ENCODE data around the gene SCGB1D1. TPM values are rescaled to one million over a fixed set of nuclear protein-coding genes. Genes with fewer than 3 reads are reported as not detected.

Gene SCGB1D1
- polyA plus RNA-seq, 1 donor from 2014 or later = not detected

GRCh38 chr11:62150887-62151736, 38.9 kb upstream of the SCGB1D1 start:
- TF ChIP-seq POLR2AphosphoS5 (IDR thresholded peaks at IDR 0.05) (no peak), SMC3 (conservative IDR thresholded peaks at IDR 0.05; ENCODE audit: poor library complexity) (no peak), EZH2 (IDR thresholded peaks at IDR 0.05; ENCODE audit: borderline replicate concordance, insufficient read depth, low read length, poor library complexity, severe bottlenecking) (no peak), EP300 (conservative IDR thresholded peaks at IDR 0.05; ENCODE audit: poor library complexity, severe bottlenecking) (no peak), MXI1 (conservative IDR thresholded peaks at IDR 0.05; ENCODE audit: poor library complexity, severe bottlenecking) (no peak), REST (IDR thresholded peaks at IDR 0.05; ENCODE audit: borderline replicate concordance) (no peak), TAF1 (IDR thresholded peaks at IDR 0.05; ENCODE audit: low read depth) (no peak), RAD21 (conservative IDR thresholded peaks at IDR 0.05) (no peak), CTCF (IDR thresholded peaks at IDR 0.05; ENCODE audit: poor library complexity, severe bottlenecking) (no peak)
- Histone ChIP-seq H3K79me2 (replicated peaks; ENCODE audit: insufficient read depth, low read length) (no peaks in the 10 kb centered on the region), H3K27ac (ENCODE audit: low read length) (no peak overlapping the region), H3K4me2 (ENCODE audit: low read length) (no peak overlapping the region), H3K9me2 (ENCODE audit: insufficient read depth, low read length) (no peaks in the 10 kb centered on the region), H3K27me3 (ENCODE audit: insufficient read depth, low read depth, low read length) (no peaks in the 10 kb centered on the region), H4K20me1 (ENCODE audit: insufficient read depth) (no peaks in the 10 kb centered on the region), H3F3A (ENCODE audit: insufficient read depth, low read length, poor library complexity, severe bottlenecking) (no peaks in the 10 kb centered on the region), H3K36me3 (ENCODE audit: insufficient read depth, low read length) (no peaks in the 10 kb centered on the region), H3K9me3 (ENCODE audit: low read length) (no peaks in the 10 kb centered on the region), H3K9ac (ENCODE audit: low read length) (no peak overlapping the region), H3K4me3 (ENCODE audit: low read length) (no peak overlapping the region), H2AFZ (ENCODE audit: low read depth, low read length) (no peak overlapping the region)

GRCh38 chr11:62151737-62152102, 38.3 kb upstream of the SCGB1D1 start:
- H3K79me2 ChIP-seq (replicated peaks; ENCODE audit: insufficient read depth, low read length) = no peaks in the 10 kb centered on the region

More at GRCh38 chr11:62151737-62152102, 38.3 kb upstream of the SCGB1D1 start:
- Histone ChIP-seq H3K27ac (ENCODE audit: low read length) (no peak overlapping the region), H2AFZ (ENCODE audit: low read depth, low read length) (no peak overlapping the region), H3K4me2 (ENCODE audit: low read length) (no peak overlapping the region), H3K9me3 (ENCODE audit: low read length) (no peaks in the 10 kb centered on the region), H3K4me3 (ENCODE audit: low read length) (no peak overlapping the region), H3K27me3 (ENCODE audit: insufficient read depth, low read depth, low read length) (no peaks in the 10 kb centered on the region), H3K9me2 (ENCODE audit: insufficient read depth, low read length) (no peaks in the 10 kb centered on the region), H4K20me1 (ENCODE audit: insufficient read depth) (no peaks in the 10 kb centered on the region), H3F3A (ENCODE audit: insufficient read depth, low read length, poor library complexity, severe bottlenecking) (no peaks in the 10 kb centered on the region), H3K9ac (ENCODE audit: low read length) (no peak overlapping the region), H3K36me3 (ENCODE audit: insufficient read depth, low read length) (no peaks in the 10 kb centered on the region)
- TF ChIP-seq POLR2AphosphoS5 (IDR thresholded peaks at IDR 0.05) (no peak), RAD21 (conservative IDR thresholded peaks at IDR 0.05) (no peak), CTCF (IDR thresholded peaks at IDR 0.05; ENCODE audit: poor library complexity, severe bottlenecking) (no peak)

Measured in neural cell (in vitro differentiated cells).